Posterior vena cava (tissue), 2 donors: ENCODE data around the gene VSTM4. TPM values are rescaled to one million over a fixed set of nuclear protein-coding genes. Genes with fewer than 3 reads are reported as not detected.

Source experiments
- microRNA-seq, 2 donors: library from miRNA; unstranded; fragments of <30 nt; microRNA quantifications; one replicate each; pipeline ENCODE4 v1.2.0, GENCODE V29; 2020 to 2021; ENCODE audit warnings: borderline microRNAs expressed in 2 of 2
- total RNA-seq, 2 donors: library from RNA; stranded (reverse); fragmentation: NEBNext Ultra II Directional; extraction: Animal tissue kit (Norgen Biotek cat#: 25700); gene quantifications; one replicate each; pipeline ENCODE4 v1.2.1, GENCODE V29; 2021
- donor health status: DM: yes; HTN: yes; CAD: no.
- donor health status: DM: yes; HTN: yes; CAD: no.

VSTM4 gene
- total RNA-seq, 2 donors from 2014 or later, result 14.9 to 20.2 TPM

Small RNAs within 50 kb of the gene (microRNA-seq; reads per million reads assigned to microRNA genes)
- gene MIR4294, result 0 reads per million in 2 donors

Other genes with a start within 250 kb of the VSTM4 start
- not detected for gene LRRC18, start 175.7 kb downstream of the VSTM4 start, total RNA-seq
- gene FAM170B, start 18.5 kb upstream of the VSTM4 start, total RNA-seq, result not detected
- gene TMEM273, start 72.9 kb upstream of the VSTM4 start, total RNA-seq, result 10 to 100 TPM; 17.0 to 26.1 TPM
- gene C10orf71, start 183.6 kb upstream of the VSTM4 start, total RNA-seq, result under 1 TPM; 0.10 to 0.23 TPM